ENCODE data around the gene RC3H1. TPM values are rescaled to one million over a fixed set of nuclear protein-coding genes. Genes with fewer than 3 reads are reported as not detected.

Gene RC3H1
- total RNA-seq, 2 experiments from 2014 or later: 38.0 to 40.4 TPM

DNA sequence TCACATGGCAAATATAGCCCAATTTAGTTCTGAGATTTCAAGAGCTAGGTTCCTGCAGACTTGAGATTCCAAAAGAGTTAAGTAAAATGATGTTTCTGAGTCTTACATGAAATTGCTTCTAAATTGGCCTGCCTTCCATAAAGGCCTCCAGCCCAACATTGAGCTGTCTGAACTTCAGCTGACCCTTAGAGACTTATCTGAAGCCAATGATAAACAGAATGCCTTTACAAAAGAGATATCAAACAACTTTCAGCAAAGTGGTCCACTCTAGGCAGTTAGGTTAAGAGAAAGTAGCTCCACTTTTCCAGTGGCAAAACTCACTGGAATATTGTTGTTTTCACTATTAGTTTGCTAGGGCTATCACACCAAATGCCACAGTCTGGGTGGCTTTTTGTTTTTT lies 6.3 kb upstream of the RC3H1 start:
- ATAC-seq (ENCODE audit: poor library complexity) (no peak), DNase-seq (no peak)
- H3K27ac ChIP-seq (ENCODE audit: low read depth in 1 of 2, low read length in 2 of 2): no peak overlapping the region
- no peaks in the 10 kb centered on the region for H3K9me3 ChIP-seq (ENCODE audit: control insufficient read depth in 1 of 2, insufficient read depth in 1 of 2, low read length in 2 of 2)
- H3K4me3 ChIP-seq (ENCODE audit: low read length): no peak overlapping the region
- Mint-ChIP-seq H3K27ac (no peak overlapping the region), H3K9me3 (no peaks in the 10 kb centered on the region), H3K4me1 (ENCODE audit: low read depth) (peaks cover 7% of the 10 kb centered on the region), H3K36me3 (ENCODE audit: low read depth) (peaks cover 1% of the 10 kb centered on the region), H3K27me3 (no peaks in the 10 kb centered on the region), H3K4me3 (no peak overlapping the region)
- ChIA-PET CTCF (no interaction called here), POLR2A (no interaction called here)
- no peaks in the 10 kb centered on the region for H3K36me3 ChIP-seq (ENCODE audit: insufficient read depth, low read length)
- intact Hi-C loops (cut with DNase I, micrococcal nuclease): loop anchor here in 1 of 2 experiments (10.0 kb wide), 2 partner anchors 314 to 996 kb away; partner anchors contain the start of genes KLHL20 and MRPS14
- TF ChIP-seq, protein P1, sequence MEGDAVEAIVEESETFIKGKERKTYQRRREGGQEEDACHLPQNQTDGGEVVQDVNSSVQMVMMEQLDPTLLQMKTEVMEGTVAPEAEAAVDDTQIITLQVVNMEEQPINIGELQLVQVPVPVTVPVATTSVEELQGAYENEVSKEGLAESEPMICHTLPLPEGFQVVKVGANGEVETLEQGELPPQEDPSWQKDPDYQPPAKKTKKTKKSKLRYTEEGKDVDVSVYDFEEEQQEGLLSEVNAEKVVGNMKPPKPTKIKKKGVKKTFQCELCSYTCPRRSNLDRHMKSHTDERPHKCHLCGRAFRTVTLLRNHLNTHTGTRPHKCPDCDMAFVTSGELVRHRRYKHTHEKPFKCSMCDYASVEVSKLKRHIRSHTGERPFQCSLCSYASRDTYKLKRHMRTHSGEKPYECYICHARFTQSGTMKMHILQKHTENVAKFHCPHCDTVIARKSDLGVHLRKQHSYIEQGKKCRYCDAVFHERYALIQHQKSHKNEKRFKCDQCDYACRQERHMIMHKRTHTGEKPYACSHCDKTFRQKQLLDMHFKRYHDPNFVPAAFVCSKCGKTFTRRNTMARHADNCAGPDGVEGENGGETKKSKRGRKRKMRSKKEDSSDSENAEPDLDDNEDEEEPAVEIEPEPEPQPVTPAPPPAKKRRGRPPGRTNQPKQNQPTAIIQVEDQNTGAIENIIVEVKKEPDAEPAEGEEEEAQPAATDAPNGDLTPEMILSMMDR (IDR thresholded peaks at IDR 0.05): no peak
- peaks cover under 1% of the 10 kb centered on the region for H3K4me1 ChIP-seq (ENCODE audit: insufficient read depth, low read length)
- peaks cover 0 to 2% of the 10 kb centered on the region in 2 experiments for H3K27me3 ChIP-seq (ENCODE audit: control insufficient read depth in 1 of 2, insufficient read depth in 2 of 2, low read length in 2 of 2)

- ChIA-PET POLR2A (interaction anchor here (1.6 to 3.2 kb wide), 5 partner anchors 44 to 1000 kb away, joined by 6 to 27 read pairs (median 10); partner anchors contain the start of genes CACYBP, DARS2, GAS5 and MRPS14), CTCF (no interaction called here)
- Histone ChIP-seq H3K27ac (ENCODE audit: low read depth in 1 of 2, low read length in 2 of 2) (no peak overlapping the region), H3K4me3 (ENCODE audit: low read length) (no peak overlapping the region), H3K9me3 (ENCODE audit: control insufficient read depth in 1 of 2, insufficient read depth in 1 of 2, low read length in 2 of 2) (no peaks in the 10 kb centered on the region), H3K36me3 (ENCODE audit: insufficient read depth, low read length) (no peaks in the 10 kb centered on the region), H3K4me1 (ENCODE audit: insufficient read depth, low read length) (peaks cover 24% of the 10 kb centered on the region), H3K27me3 (ENCODE audit: control insufficient read depth in 1 of 2, insufficient read depth in 2 of 2, low read length in 2 of 2) (no peaks in the 10 kb centered on the region)
- TF ChIP-seq, protein P1 (IDR thresholded peaks at IDR 0.05): no peak
- no peak for ATAC-seq (ENCODE audit: poor library complexity)
- DNase-seq: peak in 3 of 14 experiments; percentile 15 to 31 (median 28)
- Mint-ChIP-seq H3K4me3 (peak overlapping the region; percentile 95), H3K36me3 (ENCODE audit: low read depth) (peaks cover 27% of the 10 kb centered on the region), H3K4me1 (ENCODE audit: low read depth) (peaks cover 44% of the 10 kb centered on the region), H3K9me3 (no peaks in the 10 kb centered on the region), H3K27me3 (no peaks in the 10 kb centered on the region), H3K27ac (peak overlapping the region; percentile 91)
- intact Hi-C loops (cut with DNase I, micrococcal nuclease): loop anchor here (2.0 to 10.0 kb wide), 7 partner anchors 133 to 1491 kb away; partner anchors contain the start of genes CENPL (in 1 of the 2), DARS2 (in 1 of the 2), KLHL20 (in 1 of the 2) and MRPS14 (in 1 of the 2)
Observed at GRCh38 chr1:174023440-174023839, 1.3 kb upstream of the RC3H1 start.

GRCh38 chr1:174022976-174023277 lies 770 bp upstream of the RC3H1 start:
- Histone ChIP-seq H3K4me3 (ENCODE audit: low read length) (peak overlapping the region; percentile 97), H3K27me3 (ENCODE audit: control insufficient read depth in 1 of 2, insufficient read depth in 2 of 2, low read length in 2 of 2) (no peaks in the 10 kb centered on the region), H3K27ac (ENCODE audit: low read depth in 1 of 2, low read length in 2 of 2) (peak overlapping the region in 1 of 2 donors; percentile 85), H3K4me1 (ENCODE audit: insufficient read depth, low read length) (peaks cover 24% of the 10 kb centered on the region), H3K9me3 (ENCODE audit: control insufficient read depth in 1 of 2, insufficient read depth in 1 of 2, low read length in 2 of 2) (no peaks in the 10 kb centered on the region), H3K36me3 (ENCODE audit: insufficient read depth, low read length) (no peaks in the 10 kb centered on the region)
- Mint-ChIP-seq H3K27ac (peak overlapping the region; percentile 91), H3K4me3 (peak overlapping the region; percentile 95), H3K4me1 (ENCODE audit: low read depth) (peaks cover 49% of the 10 kb centered on the region), H3K9me3 (no peaks in the 10 kb centered on the region), H3K27me3 (no peaks in the 10 kb centered on the region), H3K36me3 (ENCODE audit: low read depth) (peaks cover 27% of the 10 kb centered on the region)
- TF ChIP-seq, protein P1 (IDR thresholded peaks at IDR 0.05): no peak
- intact Hi-C loops (cut with DNase I, micrococcal nuclease): loop anchor here (2.0 to 10.0 kb wide), 7 partner anchors 134 to 1491 kb away; partner anchors contain the start of genes CENPL (in 1 of the 2), DARS2 (in 1 of the 2), KLHL20 (in 1 of the 2) and MRPS14 (in 1 of the 2)
- ChIA-PET CTCF (no interaction called here), POLR2A (interaction anchor here (0.5 to 3.2 kb wide), 16 partner anchors 9 to 1490 kb away, joined by 3 to 27 read pairs (median 6); partner anchors contain the start of genes CACYBP, DARS2, GAS5 and MRPS14)
- ATAC-seq (ENCODE audit: poor library complexity): no peak
- no peak for DNase-seq
